ENCODE data around the gene GNRHR. TPM values are rescaled to one million over a fixed set of nuclear protein-coding genes. Genes with fewer than 3 reads are reported as not detected.

GNRHR gene
- total RNA-seq, 1 donor from 2014 or later = not detected

DNA sequence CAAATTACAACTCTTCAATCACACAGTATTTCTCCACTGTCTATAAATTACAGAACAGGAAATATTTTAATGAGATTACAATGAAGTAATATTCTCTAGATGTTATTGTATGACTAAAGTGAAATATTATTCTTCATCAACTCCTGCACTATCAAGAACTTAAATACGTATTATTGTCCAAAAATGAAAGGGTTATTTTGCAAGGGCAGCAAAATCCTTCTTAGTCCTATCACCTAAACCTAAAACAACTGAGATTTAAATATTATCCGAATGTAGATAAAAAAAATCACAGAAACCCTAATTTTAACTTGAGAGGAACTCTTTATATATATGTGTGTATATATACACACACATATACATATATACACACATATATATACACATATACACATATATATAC is 58.1 kb downstream of the GNRHR start:
- H3K27me3 ChIP-seq (ENCODE audit: control insufficient read depth, insufficient read depth, low read length) = no peaks in the 10 kb centered on the region
- no peak overlapping the region for H3K4me3 ChIP-seq (ENCODE audit: low read depth, low read length)
- TF ChIP-seq, protein P1, sequence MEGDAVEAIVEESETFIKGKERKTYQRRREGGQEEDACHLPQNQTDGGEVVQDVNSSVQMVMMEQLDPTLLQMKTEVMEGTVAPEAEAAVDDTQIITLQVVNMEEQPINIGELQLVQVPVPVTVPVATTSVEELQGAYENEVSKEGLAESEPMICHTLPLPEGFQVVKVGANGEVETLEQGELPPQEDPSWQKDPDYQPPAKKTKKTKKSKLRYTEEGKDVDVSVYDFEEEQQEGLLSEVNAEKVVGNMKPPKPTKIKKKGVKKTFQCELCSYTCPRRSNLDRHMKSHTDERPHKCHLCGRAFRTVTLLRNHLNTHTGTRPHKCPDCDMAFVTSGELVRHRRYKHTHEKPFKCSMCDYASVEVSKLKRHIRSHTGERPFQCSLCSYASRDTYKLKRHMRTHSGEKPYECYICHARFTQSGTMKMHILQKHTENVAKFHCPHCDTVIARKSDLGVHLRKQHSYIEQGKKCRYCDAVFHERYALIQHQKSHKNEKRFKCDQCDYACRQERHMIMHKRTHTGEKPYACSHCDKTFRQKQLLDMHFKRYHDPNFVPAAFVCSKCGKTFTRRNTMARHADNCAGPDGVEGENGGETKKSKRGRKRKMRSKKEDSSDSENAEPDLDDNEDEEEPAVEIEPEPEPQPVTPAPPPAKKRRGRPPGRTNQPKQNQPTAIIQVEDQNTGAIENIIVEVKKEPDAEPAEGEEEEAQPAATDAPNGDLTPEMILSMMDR (IDR thresholded peaks at IDR 0.05; ENCODE audit: insufficient read depth, low read length, poor library complexity, severe bottlenecking) = no peak
- no peaks in the 10 kb centered on the region for H3K36me3 ChIP-seq (ENCODE audit: control insufficient read depth, insufficient read depth, low read length)
- no peak for DNase-seq (ENCODE audit: low read depth)

GRCh38 chr4:67694662-67695061 is 59.5 kb downstream of the GNRHR start:
- Histone ChIP-seq H3K27me3 (ENCODE audit: control insufficient read depth, insufficient read depth, low read length) (no peaks in the 10 kb centered on the region), H3K36me3 (ENCODE audit: control insufficient read depth, insufficient read depth, low read length) (no peaks in the 10 kb centered on the region), H3K4me3 (ENCODE audit: low read depth, low read length) (no peak overlapping the region)
- DNase-seq (ENCODE audit: low read depth) = no peak
- TF ChIP-seq, protein P1 (IDR thresholded peaks at IDR 0.05; ENCODE audit: insufficient read depth, low read length, poor library complexity, severe bottlenecking) = no peak

DNA sequence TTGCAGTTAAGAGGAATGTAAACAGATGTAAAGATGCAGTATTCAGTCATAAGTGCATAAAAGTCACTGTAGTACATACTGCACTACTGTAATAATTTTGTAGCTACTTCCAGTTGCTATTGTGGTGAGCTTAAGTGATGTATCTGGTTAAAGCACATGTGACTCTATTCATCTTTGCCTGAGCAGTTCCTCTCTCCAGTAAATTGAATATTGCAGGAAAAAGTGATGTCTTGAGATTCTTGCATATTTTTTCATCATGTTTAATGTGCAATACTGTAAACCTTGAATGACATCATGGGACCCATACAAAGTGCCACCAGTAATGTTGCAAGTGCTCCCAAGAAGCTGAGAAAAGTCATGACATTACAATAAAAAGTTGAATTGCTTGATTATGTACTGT is 62.9 kb downstream of the GNRHR start:
- Histone ChIP-seq H3K27me3 (ENCODE audit: control insufficient read depth, insufficient read depth, low read length) (no peaks in the 10 kb centered on the region), H3K36me3 (ENCODE audit: control insufficient read depth, insufficient read depth, low read length) (no peaks in the 10 kb centered on the region), H3K4me3 (ENCODE audit: low read depth, low read length) (no peak overlapping the region)

More for the DNA sequence above, 62.9 kb downstream of the GNRHR start:
- TF ChIP-seq, protein P1 (IDR thresholded peaks at IDR 0.05; ENCODE audit: insufficient read depth, low read length, poor library complexity, severe bottlenecking) = no peak
- DNase-seq (ENCODE audit: low read depth) = no peak

Other genes starting within 250 kb of the GNRHR start
- 7.8 and 7.9 TPM in 2 replicates for gene CENPC, start 208.9 kb downstream of the GNRHR start, total RNA-seq
- gene STAP1, start 195.7 kb downstream of the GNRHR start, total RNA-seq = not detected in 2 replicates
- gene UBA6, start 53.2 kb downstream of the GNRHR start, total RNA-seq = 80.3 and 146 TPM in 2 replicates
- gene TMPRSS11D, start 129.6 kb upstream of the GNRHR start, total RNA-seq = not detected in 2 replicates
- not detected in 2 replicates for gene TMPRSS11A, start 209.1 kb upstream of the GNRHR start, total RNA-seq